HG03469 (cell line): ENCODE data around the gene CHST10.
"Not testable (repeated sequence)": the region's sequence is repeated elsewhere in the genome, so short reads cannot be mapped to it uniquely, and the experiment has no call there.

Experiments used
- ATAC-seq: cut with Tn5 transposase; IDR thresholded peaks from one replicate; pipeline ENCODE4 v1.9.1; 2021; ENCODE audit warnings: mild to moderate bottlenecking, moderate library complexity, moderate number of reproducible peaks; ENCODE audit not compliant: unreplicated experiment

The CHST10 gene

GRCh38 chr2:100344433-100344832, 73.0 kb downstream of the CHST10 start:
- ATAC-seq: no peak

DNA sequence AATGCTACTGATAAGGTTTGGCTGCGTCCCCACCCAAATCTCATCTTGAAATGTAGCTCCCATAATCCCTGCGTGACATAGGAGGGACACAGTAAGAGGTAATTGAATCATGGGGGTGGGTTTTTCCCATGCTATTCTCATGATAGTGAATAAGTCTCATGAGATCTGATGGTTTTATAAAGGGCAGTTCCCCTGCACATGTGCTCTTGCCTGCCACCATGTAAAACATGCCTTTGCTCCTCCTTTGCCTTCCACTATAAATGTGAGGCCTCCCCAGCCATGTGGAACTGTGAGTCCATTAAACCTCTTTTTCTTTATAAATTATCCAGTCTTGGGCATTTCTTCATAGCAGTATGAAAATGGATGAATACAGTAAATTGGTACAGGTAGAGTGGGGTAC, 75.0 kb downstream of the CHST10 start:
- ATAC-seq: not testable (repeated sequence)
